HG02588 (cell line): ENCODE results near the gene USP22.
"Not testable (repeated sequence)": the region's sequence is repeated elsewhere in the genome, so short reads cannot be mapped to it uniquely, and the experiment has no call there.

Source experiments
- ATAC-seq: cut with Tn5 transposase; IDR thresholded peaks from one replicate; pipeline ENCODE4 v1.9.1; 2021; ENCODE audit warnings: mild to moderate bottlenecking, moderate library complexity; ENCODE audit not compliant: unreplicated experiment

USP22 gene

DNA sequence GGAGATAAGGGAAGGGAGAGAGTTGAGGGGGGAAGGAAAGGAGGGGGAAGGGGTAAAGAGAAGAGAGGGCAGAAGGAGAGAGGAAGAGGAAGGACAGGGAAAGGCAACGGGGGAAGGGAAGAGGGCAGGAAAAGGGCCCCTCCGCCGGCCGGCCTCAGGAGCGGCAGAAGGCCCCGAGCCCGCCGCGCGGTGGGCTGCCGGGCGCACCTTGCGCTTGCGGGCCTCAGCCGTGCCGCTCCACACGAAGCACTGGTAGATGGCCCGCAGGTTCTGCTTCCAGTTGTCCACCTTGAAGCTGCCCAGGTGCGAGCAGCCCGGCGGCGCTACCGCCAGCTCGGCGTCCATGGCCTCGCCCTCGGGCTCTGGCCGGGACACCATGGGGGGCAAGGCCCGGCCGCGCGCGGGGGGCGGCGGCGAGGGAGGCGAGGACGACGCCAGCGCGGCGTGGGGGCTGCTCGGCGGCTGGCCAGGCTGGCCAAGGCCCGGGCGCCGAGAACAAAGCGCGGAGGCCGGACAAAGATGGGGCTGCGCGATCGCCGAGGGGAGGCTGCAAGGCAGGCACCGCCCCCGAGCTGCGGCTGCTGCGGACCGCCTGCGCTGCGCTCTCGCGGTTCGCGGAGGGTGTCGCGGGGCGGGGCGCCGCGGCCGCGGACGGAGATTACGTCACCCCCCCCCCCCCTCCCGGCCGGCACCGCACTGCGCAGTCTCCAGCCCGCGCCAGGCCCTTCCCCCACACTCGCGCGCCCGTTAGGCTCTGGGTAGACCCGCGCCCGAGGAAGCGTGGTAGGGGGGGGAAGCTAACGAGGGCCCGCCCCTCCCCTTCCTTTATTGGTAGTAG lies at the start of gene USP22:
USP22 (minus strand) TSS at position 554 of the 838 bp plus-strand sequence; CDS start at position 378, 176 bp downstream.
- peak; percentile 58 for ATAC-seq

DNA sequence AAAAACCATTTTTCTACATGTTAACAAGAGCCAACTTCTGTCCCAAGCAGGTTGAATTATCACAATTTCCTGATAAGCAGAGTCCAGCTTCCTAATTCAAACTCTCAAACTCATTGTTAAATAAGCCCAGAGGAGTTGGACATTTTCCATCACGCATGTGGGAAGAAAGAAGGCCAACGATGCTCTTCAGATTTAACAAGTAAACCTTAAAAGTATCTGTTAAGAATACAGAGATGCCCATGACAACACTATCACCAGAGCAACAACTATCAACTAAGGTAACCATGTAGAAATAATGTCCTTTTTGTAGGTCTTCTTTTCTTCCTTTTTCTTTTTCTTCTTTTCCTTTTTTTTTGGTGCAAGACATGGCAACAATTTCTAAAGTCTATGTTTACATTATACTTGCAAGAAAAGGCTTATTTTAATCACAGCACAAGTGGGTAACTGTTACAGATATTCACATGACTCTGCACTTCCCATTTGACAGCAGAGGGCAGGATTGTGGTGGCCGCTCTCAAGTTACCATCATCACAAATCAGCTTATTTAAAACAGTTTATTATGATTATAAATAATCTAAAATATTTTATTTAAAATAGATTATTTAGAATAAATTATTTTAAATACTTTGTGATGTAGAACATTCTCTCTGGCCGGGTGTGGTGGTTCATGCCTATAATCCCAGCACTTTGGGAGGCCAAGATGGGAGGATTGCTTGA lies 48.2 kb upstream of the USP22 start:
- no peak for ATAC-seq

- peak; percentile 69 for ATAC-seq
Measured at GRCh38 chr17:21089933-21090901, 47.4 kb upstream of the USP22 start.

DNA sequence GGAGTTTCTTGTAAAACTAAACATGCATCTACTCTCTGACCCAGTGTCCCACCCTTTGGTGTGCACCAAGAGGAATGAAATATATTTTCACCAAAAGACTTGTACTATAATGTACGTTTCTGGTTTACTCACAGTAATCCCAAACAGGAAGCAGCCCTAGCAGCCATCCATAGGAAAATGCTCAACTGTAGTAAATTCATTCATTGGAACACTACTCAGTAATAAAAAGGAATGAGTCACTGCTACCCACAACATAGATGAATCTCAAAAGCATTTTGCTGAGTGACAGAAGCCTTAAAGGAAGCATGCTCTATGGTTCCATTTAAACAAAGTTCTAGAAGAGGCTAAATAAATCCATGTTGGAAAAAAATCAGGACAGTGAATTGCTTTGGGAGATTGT lies 46.3 kb upstream of the USP22 start:
- ATAC-seq, result no peak

GRCh38 chr17:21085707-21086106 lies 42.9 kb upstream of the USP22 start:
- no peak for ATAC-seq

DNA sequence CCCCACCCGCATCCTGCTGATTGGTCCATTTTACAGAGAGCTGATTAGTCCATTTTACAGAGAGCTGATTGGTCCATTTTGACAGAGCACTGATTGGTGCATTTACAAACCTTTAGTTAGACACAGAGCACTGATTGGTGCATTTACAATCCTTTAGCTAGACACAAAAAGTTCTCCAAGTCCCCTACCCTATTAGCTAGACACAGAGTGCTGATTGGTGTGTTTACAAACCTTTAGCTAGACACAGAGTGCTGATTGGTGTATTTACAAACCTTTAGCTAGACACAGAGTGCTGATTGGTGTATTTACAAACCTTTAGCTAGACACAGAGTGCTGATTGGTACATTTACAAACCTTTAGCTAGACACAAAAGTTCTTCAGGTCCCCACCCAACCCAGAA lies 42.5 kb upstream of the USP22 start:
- ATAC-seq, result not testable (repeated sequence)

DNA sequence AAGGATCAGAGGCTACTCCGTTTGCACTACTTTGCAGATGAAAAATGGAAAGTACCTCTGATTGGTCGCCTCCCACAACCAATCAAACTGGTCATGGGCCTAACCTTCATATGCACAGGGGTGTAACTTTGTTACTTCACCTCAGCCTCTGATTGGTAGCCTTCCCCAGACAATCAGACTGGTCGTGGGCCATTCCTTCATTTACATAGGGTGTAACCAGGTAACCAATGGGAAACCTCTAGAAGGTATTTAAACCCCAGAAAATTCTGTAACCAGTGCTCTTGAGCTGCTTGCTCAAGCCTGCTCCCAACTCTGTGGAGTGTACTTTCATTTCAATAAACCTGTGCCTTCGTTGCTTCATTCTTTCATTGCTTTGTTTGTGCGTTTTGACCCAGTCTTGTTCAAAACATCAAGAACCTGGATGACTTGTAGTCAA lies 39.2 kb upstream of the USP22 start:
- no peak for ATAC-seq

GRCh38 chr17:21079196-21079595 lies 36.4 kb upstream of the USP22 start:
- no peak for ATAC-seq

GRCh38 chr17:21078016-21078780 lies 35.4 kb upstream of the USP22 start:
- ATAC-seq, result no peak

- ATAC-seq, result no peak
Measured at GRCh38 chr17:21077281-21077680, 34.5 kb upstream of the USP22 start.

- ATAC-seq, result no peak
Measured at GRCh38 chr17:21076242-21076641, 33.4 kb upstream of the USP22 start.

GRCh38 chr17:21075739-21076085 lies 32.9 kb upstream of the USP22 start:
- no peak for ATAC-seq

GRCh38 chr17:21072745-21073197 lies 30.0 kb upstream of the USP22 start:
- ATAC-seq, result no peak

GRCh38 chr17:21066394-21066793 lies 23.6 kb upstream of the USP22 start:
- ATAC-seq, result no peak

GRCh38 chr17:21061971-21062526 lies 19.2 kb upstream of the USP22 start:
- no peak for ATAC-seq

GRCh38 chr17:21061158-21061835 lies 18.5 kb upstream of the USP22 start:
- ATAC-seq, result no peak

DNA sequence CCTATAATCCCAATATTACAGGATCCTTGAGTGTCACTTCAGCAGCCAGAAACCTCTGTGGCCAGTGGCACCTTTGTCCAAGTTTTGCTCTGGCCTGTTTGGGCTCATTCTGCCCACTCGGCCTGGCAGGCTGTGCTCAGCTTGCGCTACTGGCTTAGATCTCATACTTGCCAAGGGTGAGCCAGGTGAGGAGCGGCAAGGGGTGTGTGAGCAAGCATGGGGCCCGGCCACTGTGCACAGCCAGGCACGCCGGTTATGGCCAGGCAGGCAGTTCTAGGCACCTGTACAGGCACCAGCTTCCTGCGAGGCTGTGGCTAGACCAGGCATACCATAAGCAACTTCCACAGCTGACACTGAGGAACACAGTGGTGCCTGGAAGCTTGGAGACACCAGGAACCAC lies 16.9 kb upstream of the USP22 start:
- no peak for ATAC-seq

DNA sequence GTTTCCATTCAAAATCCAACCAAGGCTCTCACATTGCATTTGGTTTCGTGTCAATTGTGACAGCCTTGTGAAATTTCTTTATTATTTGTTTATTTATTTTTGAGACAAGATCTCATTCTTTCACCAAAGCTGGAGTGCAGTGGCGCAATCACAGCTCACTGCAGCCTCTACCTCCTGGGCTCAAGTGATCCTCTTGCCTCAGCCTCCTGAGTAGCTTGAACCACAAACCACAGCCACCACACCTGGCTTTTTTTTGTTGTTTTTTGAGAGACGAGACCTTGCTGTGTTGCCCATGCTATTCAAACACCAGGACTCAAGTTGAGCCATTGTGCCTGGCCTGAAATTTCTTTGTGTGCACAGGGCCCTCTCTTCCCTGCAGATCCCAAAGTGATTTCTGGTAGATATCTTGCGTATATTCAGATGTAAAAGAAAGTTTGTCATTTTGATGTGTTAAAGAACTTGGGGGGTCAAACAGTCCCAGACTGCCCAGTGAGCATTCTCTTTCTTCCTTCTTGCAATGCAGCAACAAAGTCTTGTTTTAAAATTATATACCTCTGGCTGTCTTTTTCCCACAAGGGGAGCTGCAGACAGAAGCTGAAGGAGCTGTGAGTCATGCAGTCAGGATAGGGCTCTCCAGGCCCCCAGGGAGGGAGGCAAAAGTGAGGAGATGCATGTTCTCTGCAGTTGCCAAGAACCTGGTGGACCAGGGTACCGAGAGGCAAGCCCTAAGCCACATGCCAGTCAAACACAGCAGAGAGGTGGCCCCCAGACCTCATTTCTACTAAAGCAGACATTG lies 15.5 kb upstream of the USP22 start:
- no peak for ATAC-seq

- peak; percentile 62 for ATAC-seq
Measured at GRCh38 chr17:21053056-21053455, 10.2 kb upstream of the USP22 start.
